GM18505 (cell line): ENCODE data around the gene ASIC4.

Experiments
- ATAC-seq: cut with Tn5 transposase; IDR thresholded peaks from one replicate; pipeline ENCODE4 v1.9.1; 2021; ENCODE audit not compliant: unreplicated experiment
- POLR2A ChIP-seq: IDR thresholded peaks from 4 replicates; pipeline ENCODE4 v1.6.1; 2011; ENCODE audit warnings: borderline replicate concordance; ENCODE audit not compliant: insufficient read depth, insufficient read length; ENCODE audit errors: extremely low read depth

Gene ASIC4

GRCh38 chr2:219521066-219521880 lies 7.0 kb downstream of the ASIC4 start:
- no peak for ATAC-seq

GRCh38 chr2:219522111-219523030 lies 8.1 kb downstream of the ASIC4 start:
- no peak for TF ChIP-seq POLR2A
- ATAC-seq: no peak

More at GRCh38 chr2:219521066-219521880, 7.0 kb downstream of the ASIC4 start:
- TF ChIP-seq POLR2A: no peak

DNA sequence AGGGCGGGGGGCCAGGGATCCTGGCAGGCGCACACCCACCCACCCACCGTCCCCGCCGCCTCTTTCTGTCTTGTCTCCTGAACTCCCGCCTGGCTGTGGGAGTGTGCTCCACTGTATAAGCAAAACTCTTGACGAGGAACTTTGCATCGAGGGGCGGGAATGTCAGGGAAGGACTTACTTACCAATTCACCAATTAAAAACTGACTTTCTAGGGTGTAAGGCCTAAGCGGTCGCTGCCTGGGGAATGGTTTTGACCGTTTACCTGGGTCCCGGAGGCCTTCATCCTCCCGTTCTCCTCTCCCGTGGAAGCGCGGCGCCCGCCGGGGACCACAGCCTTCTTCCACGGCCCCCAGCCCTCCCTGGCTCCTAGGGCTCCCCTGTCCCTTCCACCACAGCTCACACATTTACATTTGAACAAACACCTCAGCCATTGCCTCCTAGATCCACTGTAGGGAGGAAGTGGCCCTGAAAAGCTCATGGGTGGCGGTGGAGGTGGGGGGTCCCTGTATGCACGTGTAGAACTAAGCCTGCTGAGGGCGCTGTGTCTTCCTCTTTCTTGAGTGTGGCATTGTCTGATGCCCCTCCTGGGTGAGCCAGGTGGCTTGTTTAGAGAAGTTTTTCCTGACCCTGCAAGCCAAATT lies 8.9 kb downstream of the ASIC4 start:
- TF ChIP-seq POLR2A: no peak
- no peak for ATAC-seq

DNA sequence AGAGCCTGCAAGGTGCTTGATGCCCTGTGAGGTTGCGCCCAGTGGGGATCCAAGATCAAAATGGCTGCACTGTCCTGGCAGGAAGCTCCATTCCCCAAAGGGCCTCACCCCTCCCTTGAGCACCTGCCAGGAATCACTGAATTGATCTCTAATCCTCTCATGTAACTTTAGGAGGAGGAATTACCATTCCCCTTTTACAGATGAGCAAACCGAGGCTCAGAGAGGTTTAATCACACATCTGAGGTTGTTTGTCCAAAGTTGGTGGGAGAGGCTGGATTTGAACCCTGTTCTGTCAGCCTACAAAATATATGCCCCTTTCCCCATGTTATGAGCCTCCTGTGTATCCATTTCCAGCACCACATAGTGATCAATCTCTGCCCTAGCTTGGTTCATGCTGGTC lies 10.5 kb downstream of the ASIC4 start:
- TF ChIP-seq POLR2A: no peak
- no peak for ATAC-seq

DNA sequence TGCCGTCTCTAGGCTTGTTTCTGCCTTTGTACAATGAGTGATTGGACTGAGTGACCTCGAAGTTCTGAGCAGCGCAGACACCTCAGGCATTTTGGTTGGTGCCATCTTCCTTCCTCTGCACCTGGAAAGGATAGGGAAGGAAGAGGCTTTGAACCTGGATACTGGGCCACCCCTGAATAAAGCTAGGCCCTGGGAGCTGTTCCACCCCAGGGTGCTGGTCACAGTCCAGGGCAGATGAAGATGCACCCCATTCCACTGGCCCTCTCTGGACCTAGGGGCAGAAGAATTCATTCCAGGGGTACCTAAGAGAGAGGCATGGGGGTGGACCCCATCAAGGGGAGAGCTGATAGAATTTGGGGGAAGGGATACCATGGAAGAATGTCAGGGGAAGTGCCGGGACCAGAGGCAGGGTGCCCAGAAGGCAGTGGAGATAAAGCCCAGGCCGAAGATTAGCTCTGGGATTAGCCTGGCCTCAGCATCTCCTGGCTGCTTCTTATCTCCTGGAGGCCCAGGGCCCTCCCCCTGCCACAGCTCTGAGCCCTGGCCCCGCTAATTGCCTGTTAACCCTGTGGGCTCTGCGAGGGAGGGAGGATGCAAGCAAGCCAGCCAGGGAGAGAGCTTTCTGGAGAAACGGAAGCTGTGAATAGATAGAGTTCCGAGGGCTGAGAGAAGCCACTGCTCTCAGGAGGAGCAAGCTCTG lies 11.4 kb downstream of the ASIC4 start:
- ATAC-seq: no peak
- TF ChIP-seq POLR2A: no peak

DNA sequence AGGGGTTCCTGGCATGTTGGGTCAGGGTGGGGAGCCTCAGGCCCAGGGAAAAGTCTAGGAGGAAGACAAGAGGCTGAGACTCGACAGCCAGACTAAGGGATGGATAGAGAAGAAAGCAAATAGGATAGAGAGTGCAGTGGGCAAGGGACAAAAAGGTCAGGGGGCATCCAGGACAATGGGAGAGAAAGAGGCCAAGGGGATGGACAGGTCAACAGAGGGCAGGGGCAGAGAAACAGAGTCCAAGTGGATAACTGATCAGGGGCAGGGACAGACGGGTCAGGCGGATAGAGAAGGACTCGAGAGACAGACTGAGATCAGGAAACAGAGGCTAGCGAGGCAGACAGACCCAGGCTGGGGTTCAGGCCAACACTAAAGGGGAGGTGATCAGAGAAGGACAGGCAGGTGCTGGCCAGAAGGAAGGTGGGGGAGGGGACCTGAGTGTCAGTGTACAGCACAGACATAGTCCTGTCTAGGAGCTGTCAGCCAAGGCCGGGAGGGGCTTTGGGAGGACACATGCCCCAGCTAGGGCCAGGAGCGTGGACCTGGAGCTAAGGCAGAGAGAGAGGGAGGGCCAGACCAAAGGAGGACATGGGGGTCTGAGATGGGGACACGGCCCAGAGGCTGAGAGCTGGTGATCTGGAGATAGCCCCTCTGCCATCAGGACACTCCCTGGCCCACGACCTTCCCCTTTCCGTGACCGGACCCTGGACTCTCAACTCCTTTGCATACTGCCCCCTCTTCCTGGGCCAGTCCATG lies 12.2 kb downstream of the ASIC4 start:
- ATAC-seq: no peak
- TF ChIP-seq POLR2A: no peak

- TF ChIP-seq POLR2A: no peak
- ATAC-seq: no peak
Measured at GRCh38 chr2:219527076-219527394, 12.8 kb downstream of the ASIC4 start.

GRCh38 chr2:219527472-219527871 lies 13.2 kb downstream of the ASIC4 start:
- no peak for TF ChIP-seq POLR2A

GRCh38 chr2:219530048-219530963 lies 16.0 kb downstream of the ASIC4 start:
- no peak for TF ChIP-seq POLR2A
- ATAC-seq: no peak

More at GRCh38 chr2:219527472-219527871, 13.2 kb downstream of the ASIC4 start:
- ATAC-seq: no peak

DNA sequence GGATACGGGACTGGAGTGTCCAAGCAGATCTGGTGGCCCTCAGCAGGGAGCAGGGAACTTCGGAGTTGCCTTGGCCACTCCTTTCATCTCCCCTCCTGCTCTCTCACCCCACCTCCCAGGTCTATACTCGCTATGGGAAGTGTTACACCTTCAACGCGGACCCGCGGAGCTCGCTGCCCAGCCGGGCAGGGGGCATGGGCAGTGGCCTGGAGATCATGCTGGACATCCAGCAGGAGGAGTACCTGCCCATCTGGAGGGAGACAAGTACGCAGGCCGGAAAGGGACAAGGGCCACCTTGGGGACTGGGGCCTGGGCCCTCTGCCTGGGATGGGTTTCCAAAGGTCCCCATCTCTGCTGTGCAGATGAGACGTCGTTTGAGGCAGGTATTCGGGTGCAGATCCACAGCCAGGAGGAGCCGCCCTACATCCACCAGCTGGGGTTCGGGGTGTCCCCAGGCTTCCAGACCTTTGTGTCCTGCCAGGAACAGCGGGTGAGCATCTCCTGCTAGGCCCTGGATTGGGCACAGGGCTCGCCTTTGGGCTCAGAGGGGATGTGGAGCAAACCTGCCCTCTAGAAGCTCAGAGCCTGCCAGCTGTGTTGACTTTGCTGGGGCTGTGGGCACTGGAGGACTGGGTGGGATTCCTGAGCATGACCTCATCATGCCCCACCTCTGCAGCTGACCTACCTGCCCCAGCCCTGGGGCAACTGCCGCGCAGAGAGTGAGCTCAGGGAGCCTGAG lies 17.5 kb downstream of the ASIC4 start:
- no peak for TF ChIP-seq POLR2A
- ATAC-seq: no peak

DNA sequence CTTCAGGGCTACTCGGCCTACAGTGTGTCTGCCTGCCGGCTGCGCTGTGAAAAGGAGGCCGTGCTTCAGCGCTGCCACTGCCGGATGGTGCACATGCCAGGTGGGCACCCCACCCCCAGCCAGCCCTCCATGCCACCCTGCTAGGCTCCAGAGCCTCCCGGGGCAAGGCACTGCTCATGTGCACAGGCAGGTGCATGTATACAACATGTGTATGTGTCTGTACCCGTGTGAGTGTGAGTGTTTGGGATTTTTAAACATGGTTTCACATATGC lies 18.0 kb downstream of the ASIC4 start:
- TF ChIP-seq POLR2A: no peak
- ATAC-seq: no peak

DNA sequence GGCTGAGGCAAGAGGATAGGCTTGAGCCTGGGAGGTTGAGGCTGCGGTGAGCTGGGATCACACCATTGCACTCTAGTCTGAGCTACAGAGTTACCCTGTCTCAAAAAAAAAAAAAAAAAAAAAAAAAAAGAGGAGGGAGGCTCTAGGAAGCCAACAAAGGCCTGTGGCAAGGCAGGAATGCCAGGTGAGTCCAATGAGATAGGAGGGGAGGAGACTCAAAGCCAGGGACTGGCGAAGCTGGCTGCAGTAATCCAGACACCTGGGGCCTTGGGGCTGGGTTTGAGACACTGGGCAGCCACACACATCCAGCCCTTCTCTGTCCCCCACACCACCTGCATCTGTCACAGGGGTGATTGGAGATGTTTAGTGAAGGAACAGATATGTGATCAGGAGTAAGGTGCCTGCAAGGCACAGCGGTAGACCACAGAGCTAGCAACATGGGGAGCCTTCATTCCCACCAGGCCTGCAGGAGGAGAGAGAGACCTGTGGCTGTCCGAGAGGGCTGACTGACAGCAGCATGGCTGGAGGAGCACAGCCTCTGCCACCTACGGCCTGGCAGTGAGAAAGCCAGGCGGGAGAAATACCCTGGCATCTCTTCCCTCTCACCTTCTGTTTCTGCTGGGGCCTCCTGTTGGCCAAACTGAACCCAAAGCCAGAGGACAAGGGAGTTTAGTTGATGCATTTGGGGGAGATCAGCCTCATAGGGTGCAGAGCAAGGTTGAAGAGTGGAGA lies 19.8 kb downstream of the ASIC4 start:
- ATAC-seq: no peak
- TF ChIP-seq POLR2A: no peak
